ENCODE measurements around the gene AGO3. TPM values are rescaled to one million over a fixed set of nuclear protein-coding genes. Genes with fewer than 3 reads are reported as not detected.

The AGO3 gene
- total and polyA plus RNA-seq, 10 of the 15 experiments (the other 5 are each of a cell fraction or from before 2014, with no cell fraction given) = 3.9 to 35.2 (median 12.5) TPM

DNA sequence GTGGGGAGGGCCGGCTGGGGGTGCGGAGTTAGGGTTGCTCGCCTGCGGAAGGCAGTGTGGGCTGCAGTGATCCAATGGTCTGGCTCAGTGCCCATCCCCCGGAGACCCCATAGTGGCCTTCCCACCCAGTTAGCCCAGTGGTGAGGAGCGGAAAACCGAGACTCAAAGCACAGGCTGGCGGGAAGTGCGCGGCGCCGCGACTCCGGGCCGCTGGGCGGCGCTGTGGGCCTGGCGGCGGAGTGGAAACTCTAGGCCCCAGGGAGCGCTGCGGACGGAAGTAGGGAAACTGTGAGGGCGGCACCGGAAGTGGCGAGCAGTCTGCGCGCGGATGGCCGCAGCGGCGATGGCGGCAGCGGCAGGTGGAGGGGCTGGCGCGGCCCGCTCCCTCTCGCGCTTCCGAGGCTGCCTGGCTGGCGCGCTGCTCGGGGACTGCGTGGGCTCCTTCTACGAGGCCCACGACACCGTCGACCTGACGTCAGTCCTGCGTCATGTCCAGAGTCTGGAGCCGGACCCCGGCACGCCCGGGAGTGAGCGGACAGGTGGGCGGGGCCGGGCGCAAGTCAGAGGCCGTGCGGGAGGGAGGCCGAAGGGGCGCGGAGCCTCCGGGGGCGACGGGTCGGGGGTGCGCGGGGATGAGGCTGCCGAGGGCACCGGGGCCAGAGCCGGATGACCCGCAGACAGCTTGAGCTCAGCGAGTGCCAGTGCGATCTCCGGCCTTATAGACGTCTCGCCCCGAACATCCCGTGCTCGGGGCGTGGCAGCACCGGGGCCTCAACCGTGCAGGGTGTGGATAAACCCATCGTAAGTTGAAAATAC is 157.9 kb downstream of the AGO3 start, which contains the start of gene ADPRS (continued):
- TF ChIP-seq, protein P1, sequence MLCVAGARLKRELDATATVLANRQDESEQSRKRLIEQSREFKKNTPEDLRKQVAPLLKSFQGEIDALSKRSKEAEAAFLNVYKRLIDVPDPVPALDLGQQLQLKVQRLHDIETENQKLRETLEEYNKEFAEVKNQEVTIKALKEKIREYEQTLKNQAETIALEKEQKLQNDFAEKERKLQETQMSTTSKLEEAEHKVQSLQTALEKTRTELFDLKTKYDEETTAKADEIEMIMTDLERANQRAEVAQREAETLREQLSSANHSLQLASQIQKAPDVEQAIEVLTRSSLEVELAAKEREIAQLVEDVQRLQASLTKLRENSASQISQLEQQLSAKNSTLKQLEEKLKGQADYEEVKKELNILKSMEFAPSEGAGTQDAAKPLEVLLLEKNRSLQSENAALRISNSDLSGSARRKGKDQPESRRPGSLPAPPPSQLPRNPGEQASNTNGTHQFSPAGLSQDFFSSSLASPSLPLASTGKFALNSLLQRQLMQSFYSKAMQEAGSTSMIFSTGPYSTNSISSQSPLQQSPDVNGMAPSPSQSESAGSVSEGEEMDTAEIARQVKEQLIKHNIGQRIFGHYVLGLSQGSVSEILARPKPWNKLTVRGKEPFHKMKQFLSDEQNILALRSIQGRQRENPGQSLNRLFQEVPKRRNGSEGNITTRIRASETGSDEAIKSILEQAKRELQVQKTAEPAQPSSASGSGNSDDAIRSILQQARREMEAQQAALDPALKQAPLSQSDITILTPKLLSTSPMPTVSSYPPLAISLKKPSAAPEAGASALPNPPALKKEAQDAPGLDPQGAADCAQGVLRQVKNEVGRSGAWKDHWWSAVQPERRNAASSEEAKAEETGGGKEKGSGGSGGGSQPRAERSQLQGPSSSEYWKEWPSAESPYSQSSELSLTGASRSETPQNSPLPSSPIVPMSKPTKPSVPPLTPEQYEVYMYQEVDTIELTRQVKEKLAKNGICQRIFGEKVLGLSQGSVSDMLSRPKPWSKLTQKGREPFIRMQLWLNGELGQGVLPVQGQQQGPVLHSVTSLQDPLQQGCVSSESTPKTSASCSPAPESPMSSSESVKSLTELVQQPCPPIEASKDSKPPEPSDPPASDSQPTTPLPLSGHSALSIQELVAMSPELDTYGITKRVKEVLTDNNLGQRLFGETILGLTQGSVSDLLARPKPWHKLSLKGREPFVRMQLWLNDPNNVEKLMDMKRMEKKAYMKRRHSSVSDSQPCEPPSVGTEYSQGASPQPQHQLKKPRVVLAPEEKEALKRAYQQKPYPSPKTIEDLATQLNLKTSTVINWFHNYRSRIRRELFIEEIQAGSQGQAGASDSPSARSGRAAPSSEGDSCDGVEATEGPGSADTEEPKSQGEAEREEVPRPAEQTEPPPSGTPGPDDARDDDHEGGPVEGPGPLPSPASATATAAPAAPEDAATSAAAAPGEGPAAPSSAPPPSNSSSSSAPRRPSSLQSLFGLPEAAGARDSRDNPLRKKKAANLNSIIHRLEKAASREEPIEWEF (IDR thresholded peaks at IDR 0.05; ENCODE audit: insufficient replicate concordance, low read depth, low read length) = no peak
- TF ChIP-seq ZZZ3 (IDR thresholded peaks at IDR 0.05; ENCODE audit: control insufficient read depth, insufficient read length, low read depth) = no peak
- TF ChIP-seq, protein P2, sequence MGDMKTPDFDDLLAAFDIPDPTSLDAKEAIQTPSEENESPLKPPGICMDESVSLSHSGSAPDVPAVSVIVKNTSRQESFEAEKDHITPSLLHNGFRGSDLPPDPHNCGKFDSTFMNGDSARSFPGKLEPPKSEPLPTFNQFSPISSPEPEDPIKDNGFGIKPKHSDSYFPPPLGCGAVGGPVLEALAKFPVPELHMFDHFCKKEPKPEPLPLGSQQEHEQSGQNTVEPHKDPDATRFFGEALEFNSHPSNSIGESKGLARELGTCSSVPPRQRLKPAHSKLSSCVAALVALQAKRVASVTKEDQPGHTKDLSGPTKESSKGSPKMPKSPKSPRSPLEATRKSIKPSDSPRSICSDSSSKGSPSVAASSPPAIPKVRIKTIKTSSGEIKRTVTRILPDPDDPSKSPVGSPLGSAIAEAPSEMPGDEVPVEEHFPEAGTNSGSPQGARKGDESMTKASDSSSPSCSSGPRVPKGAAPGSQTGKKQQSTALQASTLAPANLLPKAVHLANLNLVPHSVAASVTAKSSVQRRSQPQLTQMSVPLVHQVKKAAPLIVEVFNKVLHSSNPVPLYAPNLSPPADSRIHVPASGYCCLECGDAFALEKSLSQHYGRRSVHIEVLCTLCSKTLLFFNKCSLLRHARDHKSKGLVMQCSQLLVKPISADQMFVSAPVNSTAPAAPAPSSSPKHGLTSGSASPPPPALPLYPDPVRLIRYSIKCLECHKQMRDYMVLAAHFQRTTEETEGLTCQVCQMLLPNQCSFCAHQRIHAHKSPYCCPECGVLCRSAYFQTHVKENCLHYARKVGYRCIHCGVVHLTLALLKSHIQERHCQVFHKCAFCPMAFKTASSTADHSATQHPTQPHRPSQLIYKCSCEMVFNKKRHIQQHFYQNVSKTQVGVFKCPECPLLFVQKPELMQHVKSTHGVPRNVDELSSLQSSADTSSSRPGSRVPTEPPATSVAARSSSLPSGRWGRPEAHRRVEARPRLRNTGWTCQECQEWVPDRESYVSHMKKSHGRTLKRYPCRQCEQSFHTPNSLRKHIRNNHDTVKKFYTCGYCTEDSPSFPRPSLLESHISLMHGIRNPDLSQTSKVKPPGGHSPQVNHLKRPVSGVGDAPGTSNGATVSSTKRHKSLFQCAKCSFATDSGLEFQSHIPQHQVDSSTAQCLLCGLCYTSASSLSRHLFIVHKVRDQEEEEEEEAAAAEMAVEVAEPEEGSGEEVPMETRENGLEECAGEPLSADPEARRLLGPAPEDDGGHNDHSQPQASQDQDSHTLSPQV (IDR thresholded peaks at IDR 0.05) = peak; percentile 88; the same call in 1 of the 2 replicates
- TF ChIP-seq MXI1 (IDR thresholded peaks at IDR 0.05; ENCODE audit: low read depth, low read length) = peak; percentile 86
- TF ChIP-seq, protein P3, sequence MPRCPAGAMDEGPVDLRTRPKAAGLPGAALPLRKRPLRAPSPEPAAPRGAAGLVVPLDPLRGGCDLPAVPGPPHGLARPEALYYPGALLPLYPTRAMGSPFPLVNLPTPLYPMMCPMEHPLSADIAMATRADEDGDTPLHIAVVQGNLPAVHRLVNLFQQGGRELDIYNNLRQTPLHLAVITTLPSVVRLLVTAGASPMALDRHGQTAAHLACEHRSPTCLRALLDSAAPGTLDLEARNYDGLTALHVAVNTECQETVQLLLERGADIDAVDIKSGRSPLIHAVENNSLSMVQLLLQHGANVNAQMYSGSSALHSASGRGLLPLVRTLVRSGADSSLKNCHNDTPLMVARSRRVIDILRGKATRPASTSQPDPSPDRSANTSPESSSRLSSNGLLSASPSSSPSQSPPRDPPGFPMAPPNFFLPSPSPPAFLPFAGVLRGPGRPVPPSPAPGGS (IDR thresholded peaks at IDR 0.05; ENCODE audit: borderline replicate concordance, insufficient read depth, low read depth, low read length, poor library complexity, severe bottlenecking) = no peak
- TF ChIP-seq, protein P4, sequence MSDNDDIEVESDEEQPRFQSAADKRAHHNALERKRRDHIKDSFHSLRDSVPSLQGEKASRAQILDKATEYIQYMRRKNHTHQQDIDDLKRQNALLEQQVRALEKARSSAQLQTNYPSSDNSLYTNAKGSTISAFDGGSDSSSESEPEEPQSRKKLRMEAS (IDR thresholded peaks at IDR 0.05; ENCODE audit: low read depth, low read length) = peak; percentile 63
- peak; percentile 97; the same call in 1 of the 2 replicates for TF ChIP-seq ASH2L (IDR thresholded peaks at IDR 0.05; ENCODE audit: borderline replicate concordance, low read depth)
- TF ChIP-seq, protein P5, sequence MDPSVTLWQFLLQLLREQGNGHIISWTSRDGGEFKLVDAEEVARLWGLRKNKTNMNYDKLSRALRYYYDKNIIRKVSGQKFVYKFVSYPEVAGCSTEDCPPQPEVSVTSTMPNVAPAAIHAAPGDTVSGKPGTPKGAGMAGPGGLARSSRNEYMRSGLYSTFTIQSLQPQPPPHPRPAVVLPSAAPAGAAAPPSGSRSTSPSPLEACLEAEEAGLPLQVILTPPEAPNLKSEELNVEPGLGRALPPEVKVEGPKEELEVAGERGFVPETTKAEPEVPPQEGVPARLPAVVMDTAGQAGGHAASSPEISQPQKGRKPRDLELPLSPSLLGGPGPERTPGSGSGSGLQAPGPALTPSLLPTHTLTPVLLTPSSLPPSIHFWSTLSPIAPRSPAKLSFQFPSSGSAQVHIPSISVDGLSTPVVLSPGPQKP (IDR thresholded peaks at IDR 0.05; ENCODE audit: low read depth, low read length) = peak; percentile 95
- TF ChIP-seq BCL11A (IDR thresholded peaks at IDR 0.05; ENCODE audit: low read depth, low read length) = no peak
- TF ChIP-seq GABPA (IDR thresholded peaks at IDR 0.05; ENCODE audit: low read depth) = peak; percentile 94
- TF ChIP-seq KLF5 (IDR thresholded peaks at IDR 0.05; ENCODE audit: partially characterized antibody) = peak; percentile 73
- no peak for TF ChIP-seq HDAC6 (IDR thresholded peaks at IDR 0.05; ENCODE audit: unreplicated experiment)
- peak; percentile 54 for TF ChIP-seq SP1 (IDR thresholded peaks at IDR 0.05; ENCODE audit: low read depth, low read length)
